GM12878 (cell line): Measurements from ENCODE around the gene FGFBP3.

Source experiments
- CEBPB ChIP-seq, 2 experiments: fragments of 150-350 bp in 1 of 2; IDR thresholded peaks; 2 replicates each; pipeline ENCODE4 v1.6.1; 2012 to 2014; ENCODE audit warnings: low read depth in 2 of 2, low read length in 2 of 2, borderline replicate concordance in 1 of 2, inconsistent platforms in 1 of 2
- CUX1 ChIP-seq: IDR thresholded peaks from 2 replicates; pipeline ENCODE4 v1.6.1; 2012; ENCODE audit warnings: improper control_type of control experiment, low read depth, low read length; ENCODE audit not compliant: insufficient replicate concordance
- POLR2A ChIP-seq: IDR thresholded peaks from 2 replicates; pipeline ENCODE4 v1.6.1; 2011; ENCODE audit warnings: low read depth, mild to moderate bottlenecking, low read length

- TF ChIP-seq CUX1 (no peak), POLR2A (no peak), CEBPB (IDR thresholded peaks at IDR 0.05; ENCODE audit: borderline replicate concordance in 1 of 2, low read depth in 2 of 2, low read length in 2 of 2) (no peak)
Measured at GRCh38 chr10:91893051-91893450, 16.2 kb downstream of the FGFBP3 start.
